ENCODE results near the gene ITGA2B. TPM values are rescaled to one million over a fixed set of nuclear protein-coding genes. Genes with fewer than 3 reads are reported as not detected.
A peak's percentile ranks its signal among the peaks of the same experiment; 100 is the strongest.

Gene ITGA2B
- total and polyA plus RNA-seq, 2 of the 13 experiments (the other 11 are each of a cell fraction or from before 2014, with no cell fraction given): 0.38 to 1.1 TPM

DNA sequence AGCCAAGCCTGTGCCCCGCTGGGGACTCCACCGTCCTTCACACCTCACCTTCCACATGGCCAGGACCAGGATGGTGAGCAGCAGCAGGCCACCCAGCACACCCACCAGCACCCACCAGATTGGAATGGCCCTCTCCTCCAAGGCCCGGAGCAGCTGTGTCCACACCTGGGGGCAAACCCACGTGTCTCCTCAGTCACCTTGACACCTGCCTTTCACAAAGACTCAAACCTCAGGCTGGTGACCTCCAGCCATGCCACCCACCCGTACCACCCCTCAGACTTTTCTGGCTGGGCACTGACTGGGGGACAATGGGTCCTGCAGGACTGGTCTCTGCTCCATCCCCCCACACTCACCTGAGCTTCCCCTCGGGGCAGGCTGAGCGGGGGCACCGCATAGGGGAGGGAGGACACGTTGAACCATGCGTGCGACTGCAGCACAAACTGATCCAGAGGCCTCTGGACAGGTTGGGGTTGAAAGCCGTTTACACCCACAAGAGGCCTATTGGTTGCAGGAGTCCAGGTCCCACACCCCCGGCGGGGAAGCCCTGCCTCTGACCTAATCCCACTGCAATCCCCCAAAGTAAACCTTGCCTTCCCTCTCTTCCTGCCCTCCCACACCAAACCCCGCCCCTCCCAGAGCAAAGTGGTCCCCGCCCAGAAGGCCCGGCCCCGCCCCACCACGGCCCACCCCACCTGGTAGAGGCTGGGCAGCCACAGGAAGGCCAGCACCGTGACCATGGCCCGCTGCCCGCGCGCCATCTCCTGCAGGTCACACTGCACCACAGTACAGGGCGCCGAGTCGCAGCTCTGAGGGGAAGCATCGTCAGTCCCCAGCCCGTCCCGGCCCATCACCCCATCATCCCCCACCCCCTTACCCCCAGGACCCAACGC lies 14.9 kb downstream of the ITGA2B start (continued):
- TF ChIP-seq, protein P1, sequence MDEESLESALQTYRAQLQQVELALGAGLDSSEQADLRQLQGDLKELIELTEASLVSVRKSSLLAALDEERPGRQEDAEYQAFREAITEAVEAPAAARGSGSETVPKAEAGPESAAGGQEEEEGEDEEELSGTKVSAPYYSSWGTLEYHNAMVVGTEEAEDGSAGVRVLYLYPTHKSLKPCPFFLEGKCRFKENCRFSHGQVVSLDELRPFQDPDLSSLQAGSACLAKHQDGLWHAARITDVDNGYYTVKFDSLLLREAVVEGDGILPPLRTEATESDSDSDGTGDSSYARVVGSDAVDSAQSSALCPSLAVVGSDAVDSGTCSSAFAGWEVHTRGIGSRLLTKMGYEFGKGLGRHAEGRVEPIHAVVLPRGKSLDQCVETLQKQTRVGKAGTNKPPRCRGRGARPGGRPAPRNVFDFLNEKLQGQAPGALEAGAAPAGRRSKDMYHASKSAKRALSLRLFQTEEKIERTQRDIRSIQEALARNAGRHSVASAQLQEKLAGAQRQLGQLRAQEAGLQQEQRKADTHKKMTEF (CRISPR knock-in tag; IDR thresholded peaks at IDR 0.05): no peak; the same call in 1 of the 2 replicates
- TF ChIP-seq, protein P2, sequence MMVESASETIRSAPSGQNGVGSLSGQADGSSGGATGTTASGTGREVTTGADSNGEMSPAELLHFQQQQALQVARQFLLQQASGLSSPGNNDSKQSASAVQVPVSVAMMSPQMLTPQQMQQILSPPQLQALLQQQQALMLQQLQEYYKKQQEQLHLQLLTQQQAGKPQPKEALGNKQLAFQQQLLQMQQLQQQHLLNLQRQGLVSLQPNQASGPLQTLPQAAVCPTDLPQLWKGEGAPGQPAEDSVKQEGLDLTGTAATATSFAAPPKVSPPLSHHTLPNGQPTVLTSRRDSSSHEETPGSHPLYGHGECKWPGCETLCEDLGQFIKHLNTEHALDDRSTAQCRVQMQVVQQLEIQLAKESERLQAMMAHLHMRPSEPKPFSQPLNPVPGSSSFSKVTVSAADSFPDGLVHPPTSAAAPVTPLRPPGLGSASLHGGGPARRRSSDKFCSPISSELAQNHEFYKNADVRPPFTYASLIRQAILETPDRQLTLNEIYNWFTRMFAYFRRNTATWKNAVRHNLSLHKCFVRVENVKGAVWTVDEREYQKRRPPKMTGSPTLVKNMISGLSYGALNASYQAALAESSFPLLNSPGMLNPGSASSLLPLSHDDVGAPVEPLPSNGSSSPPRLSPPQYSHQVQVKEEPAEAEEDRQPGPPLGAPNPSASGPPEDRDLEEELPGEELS (CRISPR knock-in tag; IDR thresholded peaks at IDR 0.05): peak; percentile 24; the same call in 1 of the 2 replicates
- TF ChIP-seq, protein P3, sequence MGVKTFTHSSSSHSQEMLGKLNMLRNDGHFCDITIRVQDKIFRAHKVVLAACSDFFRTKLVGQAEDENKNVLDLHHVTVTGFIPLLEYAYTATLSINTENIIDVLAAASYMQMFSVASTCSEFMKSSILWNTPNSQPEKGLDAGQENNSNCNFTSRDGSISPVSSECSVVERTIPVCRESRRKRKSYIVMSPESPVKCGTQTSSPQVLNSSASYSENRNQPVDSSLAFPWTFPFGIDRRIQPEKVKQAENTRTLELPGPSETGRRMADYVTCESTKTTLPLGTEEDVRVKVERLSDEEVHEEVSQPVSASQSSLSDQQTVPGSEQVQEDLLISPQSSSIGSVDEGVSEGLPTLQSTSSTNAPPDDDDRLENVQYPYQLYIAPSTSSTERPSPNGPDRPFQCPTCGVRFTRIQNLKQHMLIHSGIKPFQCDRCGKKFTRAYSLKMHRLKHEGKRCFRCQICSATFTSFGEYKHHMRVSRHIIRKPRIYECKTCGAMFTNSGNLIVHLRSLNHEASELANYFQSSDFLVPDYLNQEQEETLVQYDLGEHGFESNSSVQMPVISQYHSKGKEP (CRISPR knock-in tag; IDR thresholded peaks at IDR 0.05): no peak
- TF ChIP-seq, protein P4, sequence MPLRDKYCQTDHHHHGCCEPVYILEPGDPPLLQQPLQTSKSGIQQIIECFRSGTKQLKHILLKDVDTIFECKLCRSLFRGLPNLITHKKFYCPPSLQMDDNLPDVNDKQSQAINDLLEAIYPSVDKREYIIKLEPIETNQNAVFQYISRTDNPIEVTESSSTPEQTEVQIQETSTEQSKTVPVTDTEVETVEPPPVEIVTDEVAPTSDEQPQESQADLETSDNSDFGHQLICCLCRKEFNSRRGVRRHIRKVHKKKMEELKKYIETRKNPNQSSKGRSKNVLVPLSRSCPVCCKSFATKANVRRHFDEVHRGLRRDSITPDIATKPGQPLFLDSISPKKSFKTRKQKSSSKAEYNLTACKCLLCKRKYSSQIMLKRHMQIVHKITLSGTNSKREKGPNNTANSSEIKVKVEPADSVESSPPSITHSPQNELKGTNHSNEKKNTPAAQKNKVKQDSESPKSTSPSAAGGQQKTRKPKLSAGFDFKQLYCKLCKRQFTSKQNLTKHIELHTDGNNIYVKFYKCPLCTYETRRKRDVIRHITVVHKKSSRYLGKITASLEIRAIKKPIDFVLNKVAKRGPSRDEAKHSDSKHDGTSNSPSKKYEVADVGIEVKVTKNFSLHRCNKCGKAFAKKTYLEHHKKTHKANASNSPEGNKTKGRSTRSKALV (CRISPR knock-in tag; IDR thresholded peaks at IDR 0.05): no peak
- peak; percentile 66 for TF ChIP-seq ARNTL (CRISPR knock-in tag; IDR thresholded peaks at IDR 0.05)
- no peak for TF ChIP-seq ZNF530 (CRISPR knock-in tag; IDR thresholded peaks at IDR 0.05; ENCODE audit: low read depth)
- no peak for TF ChIP-seq ZNF180 (CRISPR knock-in tag; IDR thresholded peaks at IDR 0.05; ENCODE audit: borderline replicate concordance, low read depth)
- TF ChIP-seq, protein P5, sequence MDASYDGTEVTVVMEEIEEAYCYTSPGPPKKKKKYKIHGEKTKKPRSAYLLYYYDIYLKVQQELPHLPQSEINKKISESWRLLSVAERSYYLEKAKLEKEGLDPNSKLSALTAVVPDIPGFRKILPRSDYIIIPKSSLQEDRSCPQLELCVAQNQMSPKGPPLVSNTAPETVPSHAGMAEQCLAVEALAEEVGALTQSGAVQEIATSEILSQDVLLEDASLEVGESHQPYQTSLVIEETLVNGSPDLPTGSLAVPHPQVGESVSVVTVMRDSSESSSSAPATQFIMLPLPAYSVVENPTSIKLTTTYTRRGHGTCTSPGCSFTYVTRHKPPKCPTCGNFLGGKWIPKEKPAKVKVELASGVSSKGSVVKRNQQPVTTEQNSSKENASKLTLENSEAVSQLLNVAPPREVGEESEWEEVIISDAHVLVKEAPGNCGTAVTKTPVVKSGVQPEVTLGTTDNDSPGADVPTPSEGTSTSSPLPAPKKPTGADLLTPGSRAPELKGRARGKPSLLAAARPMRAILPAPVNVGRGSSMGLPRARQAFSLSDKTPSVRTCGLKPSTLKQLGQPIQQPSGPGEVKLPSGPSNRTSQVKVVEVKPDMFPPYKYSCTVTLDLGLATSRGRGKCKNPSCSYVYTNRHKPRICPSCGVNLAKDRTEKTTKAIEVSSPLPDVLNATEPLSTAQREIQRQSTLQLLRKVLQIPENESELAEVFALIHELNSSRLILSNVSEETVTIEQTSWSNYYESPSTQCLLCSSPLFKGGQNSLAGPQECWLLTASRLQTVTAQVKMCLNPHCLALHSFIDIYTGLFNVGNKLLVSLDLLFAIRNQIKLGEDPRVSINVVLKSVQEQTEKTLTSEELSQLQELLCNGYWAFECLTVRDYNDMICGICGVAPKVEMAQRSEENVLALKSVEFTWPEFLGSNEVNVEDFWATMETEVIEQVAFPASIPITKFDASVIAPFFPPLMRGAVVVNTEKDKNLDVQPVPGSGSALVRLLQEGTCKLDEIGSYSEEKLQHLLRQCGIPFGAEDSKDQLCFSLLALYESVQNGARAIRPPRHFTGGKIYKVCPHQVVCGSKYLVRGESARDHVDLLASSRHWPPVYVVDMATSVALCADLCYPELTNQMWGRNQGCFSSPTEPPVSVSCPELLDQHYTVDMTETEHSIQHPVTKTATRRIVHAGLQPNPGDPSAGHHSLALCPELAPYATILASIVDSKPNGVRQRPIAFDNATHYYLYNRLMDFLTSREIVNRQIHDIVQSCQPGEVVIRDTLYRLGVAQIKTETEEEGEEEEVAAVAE (CRISPR knock-in tag; IDR thresholded peaks at IDR 0.05; ENCODE audit: borderline replicate concordance): peak; percentile 41; the same call in 1 of the 2 replicates
- TF ChIP-seq ELF3 (CRISPR knock-in tag; IDR thresholded peaks at IDR 0.05): peak; percentile 58
- TF ChIP-seq ZNF674 (CRISPR knock-in tag; IDR thresholded peaks at IDR 0.05; ENCODE audit: low read depth): peak; percentile 41; the same call in 1 of the 2 replicates
- TF ChIP-seq ZNF441 (CRISPR knock-in tag; IDR thresholded peaks at IDR 0.05; ENCODE audit: borderline replicate concordance): 0 out of 2 replicates have a peak, but pooled peaks have one; percentile 19
- TF ChIP-seq HDAC1 (CRISPR knock-in tag; IDR thresholded peaks at IDR 0.05): peak; percentile 47
- peak; percentile 16 for TF ChIP-seq YY1 (IDR thresholded peaks at IDR 0.05; ENCODE audit: insufficient read depth, insufficient replicate concordance, low read depth, low read length)
